Activated CD8-positive, alpha-beta memory T cell treated with anti-CD3 and anti-CD28 coated beads for 4 hours (primary cell): ENCODE data around the gene SLC35F5.
"Not testable (repeated sequence)": the region's sequence is repeated elsewhere in the genome, so short reads cannot be mapped to it uniquely, and the experiment has no call there.

ENCODE experiments used
- DNase-seq, 2 donors: peaks; one replicate each; pipeline ENCODE4 v3.0.0-alpha.2; 2020; ENCODE audit warnings: low read depth in 2 of 2

SLC35F5 gene

GRCh38 chr2:113698251-113698650 is 58.2 kb downstream of the SLC35F5 start:
- DNase-seq, result not testable (repeated sequence)

GRCh38 chr2:113697516-113697915 is 58.9 kb downstream of the SLC35F5 start:
- DNase-seq, result no peak

- no peak for DNase-seq
Observed at GRCh38 chr2:113694438-113694837, 62.0 kb downstream of the SLC35F5 start.

GRCh38 chr2:113692698-113693428 is 63.6 kb downstream of the SLC35F5 start:
- DNase-seq, result no peak

- DNase-seq, result not testable (repeated sequence)
Observed at GRCh38 chr2:113690871-113691270, 65.6 kb downstream of the SLC35F5 start.

- DNase-seq, result no peak
Observed at GRCh38 chr2:113686537-113686936, 69.9 kb downstream of the SLC35F5 start.

- no peak for DNase-seq
Observed at GRCh38 chr2:113685471-113685870, 71.0 kb downstream of the SLC35F5 start.

- DNase-seq, result no peak
Observed at GRCh38 chr2:113679457-113679856, 77.0 kb downstream of the SLC35F5 start.

GRCh38 chr2:113677330-113677729 is 79.1 kb downstream of the SLC35F5 start:
- no peak for DNase-seq

GRCh38 chr2:113676623-113677266 is 79.7 kb downstream of the SLC35F5 start:
- DNase-seq, result no peak

GRCh38 chr2:113675875-113676274 is 80.6 kb downstream of the SLC35F5 start:
- DNase-seq, result no peak

GRCh38 chr2:113672326-113672932 is 84.0 kb downstream of the SLC35F5 start:
- no peak for DNase-seq

GRCh38 chr2:113669013-113669412 is 87.4 kb downstream of the SLC35F5 start:
- DNase-seq, result not testable (repeated sequence)

GRCh38 chr2:113664761-113665533 is 91.5 kb downstream of the SLC35F5 start:
- DNase-seq, result not testable (repeated sequence)

GRCh38 chr2:113663285-113664060 is 93.0 kb downstream of the SLC35F5 start:
- DNase-seq, result not testable (repeated sequence)
